NCI-H1436 (cell line): ENCODE data around the gene ABTB2.

Experiments used
- DNase-seq: peaks from one replicate; lab custom pipeline; 2025; lab: John Stamatoyannopoulos, UW

ABTB2 gene

DNA sequence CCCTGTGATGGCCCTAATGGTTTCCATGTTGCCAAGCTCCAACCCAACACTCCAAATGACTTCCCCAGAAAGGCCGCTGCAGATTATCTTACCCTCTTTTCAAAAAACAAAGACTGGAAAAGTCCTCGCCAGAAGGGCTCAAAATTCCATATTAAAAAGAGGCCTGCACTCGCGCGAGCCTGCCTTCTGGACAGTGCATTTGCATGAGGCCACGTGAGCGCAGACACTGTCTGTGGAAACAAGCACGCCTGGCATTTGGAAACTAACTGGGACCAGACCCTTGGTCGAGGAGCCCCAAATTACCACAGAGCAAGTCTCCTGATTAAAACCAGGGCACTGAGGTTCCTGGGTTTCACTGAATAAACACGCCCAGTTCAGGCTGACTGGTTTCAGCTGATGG is 42.9 kb downstream of the ABTB2 start:
- DNase-seq, result no peak

DNA sequence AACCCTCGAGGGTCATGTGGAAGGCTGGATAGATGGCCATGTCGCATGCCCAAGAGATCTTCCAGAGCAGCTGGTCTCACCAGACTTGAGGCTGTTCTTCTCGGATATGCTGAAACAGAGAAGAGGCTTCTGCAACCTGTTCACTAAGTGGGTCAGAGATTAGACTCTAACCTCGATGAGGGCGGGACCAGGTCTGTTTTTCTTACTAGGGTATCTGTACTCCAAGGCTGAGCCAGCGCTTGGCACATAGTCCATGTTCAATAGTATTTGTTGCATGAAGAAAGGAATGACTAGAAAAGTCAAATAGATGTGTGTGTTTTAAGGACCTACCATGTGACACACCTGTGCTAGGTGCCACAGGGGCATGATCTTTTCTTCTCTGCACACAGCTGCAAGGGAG is 43.6 kb downstream of the ABTB2 start:
- no peak for DNase-seq

DNA sequence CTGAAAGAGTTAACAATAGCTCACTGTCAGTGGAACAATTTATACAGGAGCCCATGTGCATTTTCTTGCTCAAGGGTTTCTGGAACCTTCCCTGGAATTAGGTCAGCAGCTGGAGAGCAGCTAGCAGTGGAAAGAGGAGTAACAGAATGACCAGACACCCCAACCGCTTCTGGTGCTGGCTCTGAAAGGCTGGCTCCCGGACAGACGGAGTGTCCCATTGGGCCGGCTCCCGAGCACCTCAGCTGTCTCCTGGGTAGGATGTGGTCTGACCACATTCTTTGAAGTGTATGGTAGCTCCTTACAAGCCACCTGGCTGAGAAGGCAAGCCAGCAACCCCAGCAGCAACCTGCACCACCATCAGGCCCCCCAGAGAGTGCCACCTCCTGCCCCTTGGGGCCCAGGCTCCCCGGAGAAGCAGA is 44.7 kb downstream of the ABTB2 start:
- DNase-seq, result no peak

DNA sequence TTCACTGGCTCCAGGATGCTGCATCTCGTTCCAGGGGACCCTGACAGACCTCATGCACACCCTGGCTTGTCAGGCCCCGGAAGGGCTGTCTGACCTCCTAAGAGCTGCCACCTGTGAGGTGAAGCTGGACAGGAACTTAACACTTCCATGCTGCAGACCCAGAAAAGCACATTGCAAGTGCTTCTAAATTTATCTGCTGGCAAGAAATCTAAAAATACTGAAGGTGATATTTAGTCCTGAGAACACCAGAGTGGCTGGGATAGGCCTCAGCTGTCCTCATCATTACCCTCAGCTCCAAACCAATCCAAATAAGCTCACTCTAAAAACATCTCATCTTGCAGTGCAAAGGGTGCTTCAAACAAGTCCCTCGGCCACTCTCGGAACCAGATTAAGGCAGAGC is 46.7 kb downstream of the ABTB2 start:
- no peak for DNase-seq

DNA sequence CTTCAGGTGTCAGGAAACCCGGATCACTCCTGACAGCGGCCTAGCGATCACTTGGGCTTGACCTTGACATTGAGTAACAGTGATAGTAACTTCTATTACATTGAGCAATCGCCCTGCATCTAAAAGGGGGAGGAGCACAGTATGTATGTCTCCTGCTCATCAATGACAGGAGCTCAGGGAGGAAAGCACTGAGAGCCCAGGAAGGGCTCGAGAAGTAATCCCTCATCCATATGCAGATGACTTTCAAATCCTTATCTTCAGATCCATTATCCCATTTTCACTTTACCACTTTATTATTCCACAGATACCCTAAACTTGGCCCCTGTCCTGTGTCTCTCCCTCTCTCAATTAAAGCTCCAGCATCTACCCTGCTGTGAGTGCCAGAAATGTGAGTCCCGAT is 47.8 kb downstream of the ABTB2 start:
- no peak for DNase-seq

DNA sequence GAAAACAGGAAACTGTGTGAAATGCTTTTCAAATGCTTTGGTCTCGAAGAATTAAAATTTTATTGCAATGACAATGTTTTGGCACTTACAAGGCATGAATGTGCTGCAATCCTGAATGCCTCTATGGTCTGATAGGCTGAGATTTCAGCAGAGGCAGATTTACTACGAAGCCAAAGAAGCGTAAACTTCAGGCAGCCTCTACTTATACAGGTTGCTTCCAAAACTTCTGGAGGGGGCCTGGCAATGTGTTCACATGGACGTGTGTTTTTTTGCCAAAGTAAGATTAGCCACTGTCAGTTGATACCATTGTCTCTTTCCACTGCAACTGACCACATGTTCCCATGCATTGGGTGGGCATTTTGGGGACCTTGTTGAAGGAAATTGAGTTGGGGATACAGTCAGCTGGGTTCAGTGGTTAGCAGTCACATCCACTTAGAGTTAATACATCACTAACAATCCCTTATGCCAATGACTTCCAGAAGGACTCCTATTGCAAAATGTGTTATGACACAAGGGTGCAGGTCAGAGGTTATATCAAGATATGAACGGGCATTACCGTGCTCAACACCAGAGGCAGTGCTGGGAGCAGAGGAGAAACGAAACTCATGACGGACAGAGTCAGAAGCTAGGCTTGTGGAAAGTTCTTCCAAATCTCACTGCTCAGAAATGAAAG is 48.8 kb downstream of the ABTB2 start:
- DNase-seq, result no peak

DNA sequence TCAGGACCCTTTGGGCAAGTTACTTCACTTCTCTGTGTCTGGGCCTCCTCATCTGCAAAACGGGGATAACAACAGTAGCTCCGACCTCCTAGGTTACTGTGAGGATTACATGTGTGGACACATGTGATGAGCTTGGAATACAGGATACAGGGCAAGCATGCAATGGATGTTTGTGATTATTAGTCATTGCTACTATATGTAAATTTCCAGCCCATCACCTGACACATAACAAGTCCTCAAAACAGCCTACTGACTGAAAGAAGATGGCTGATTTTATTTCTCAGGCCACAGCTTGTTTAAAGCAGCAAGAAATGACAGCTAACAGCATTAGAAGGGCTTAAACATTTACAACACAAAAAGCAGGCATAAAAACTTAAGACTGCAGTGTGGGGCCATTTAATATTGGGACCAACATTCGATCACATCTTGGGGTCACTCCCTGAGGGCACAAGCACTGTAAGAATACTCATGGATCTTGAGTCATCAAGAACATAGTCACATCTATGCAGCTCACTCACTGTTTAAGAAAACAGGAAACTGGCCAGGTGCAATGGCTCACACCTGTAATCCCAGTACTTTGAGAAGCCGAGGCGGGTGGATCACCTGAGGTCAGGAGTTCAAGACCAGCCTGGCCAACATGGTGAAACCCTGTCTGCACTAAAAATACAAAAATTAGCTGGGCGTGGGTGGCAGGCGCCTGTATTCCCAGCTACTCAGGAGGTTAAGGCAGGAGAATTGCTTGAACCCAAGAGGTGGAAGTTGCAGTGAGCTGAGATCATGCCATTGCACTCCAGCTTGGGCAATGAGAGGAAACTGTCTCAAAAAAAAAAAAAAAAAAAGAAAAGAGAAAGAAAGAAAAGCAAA is 49.5 kb downstream of the ABTB2 start:
- DNase-seq, result no peak

DNA sequence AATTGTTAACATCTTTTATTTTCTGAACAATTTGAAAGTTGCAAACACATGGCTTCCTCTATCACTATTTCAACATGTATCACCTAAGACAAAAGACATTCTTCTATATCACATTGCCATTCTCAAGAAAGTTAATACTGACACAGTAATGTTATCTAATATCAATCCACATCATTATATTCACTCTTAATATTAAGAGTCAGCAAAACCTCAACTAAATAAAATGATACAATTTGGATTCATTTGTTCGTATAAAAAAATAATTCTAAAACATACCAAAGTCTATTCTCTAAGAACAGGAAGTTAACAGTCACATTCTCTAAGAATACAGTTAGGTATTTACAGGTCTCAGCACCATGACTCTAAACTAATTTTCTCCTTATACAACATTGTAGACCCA is 52.0 kb downstream of the ABTB2 start:
- no peak for DNase-seq

DNA sequence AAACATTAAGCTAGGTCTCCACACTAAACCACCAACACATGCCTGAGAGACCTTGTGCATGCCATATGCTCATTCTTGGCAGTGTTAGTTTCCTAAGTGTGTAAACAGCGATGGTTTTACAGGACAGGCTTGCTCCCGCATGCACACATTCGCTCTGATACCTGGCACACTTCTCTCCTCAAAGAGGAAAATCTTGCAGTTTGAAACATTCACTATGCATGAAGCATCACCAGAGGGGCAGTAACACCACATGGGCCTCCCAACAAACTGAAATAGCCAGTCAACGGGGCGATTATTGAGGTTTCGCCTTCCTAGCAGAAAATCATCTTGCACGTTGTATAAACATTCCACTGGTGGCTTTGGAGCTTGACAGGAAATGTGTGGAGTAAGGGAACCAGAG is 52.6 kb downstream of the ABTB2 start:
- DNase-seq, result no peak

DNA sequence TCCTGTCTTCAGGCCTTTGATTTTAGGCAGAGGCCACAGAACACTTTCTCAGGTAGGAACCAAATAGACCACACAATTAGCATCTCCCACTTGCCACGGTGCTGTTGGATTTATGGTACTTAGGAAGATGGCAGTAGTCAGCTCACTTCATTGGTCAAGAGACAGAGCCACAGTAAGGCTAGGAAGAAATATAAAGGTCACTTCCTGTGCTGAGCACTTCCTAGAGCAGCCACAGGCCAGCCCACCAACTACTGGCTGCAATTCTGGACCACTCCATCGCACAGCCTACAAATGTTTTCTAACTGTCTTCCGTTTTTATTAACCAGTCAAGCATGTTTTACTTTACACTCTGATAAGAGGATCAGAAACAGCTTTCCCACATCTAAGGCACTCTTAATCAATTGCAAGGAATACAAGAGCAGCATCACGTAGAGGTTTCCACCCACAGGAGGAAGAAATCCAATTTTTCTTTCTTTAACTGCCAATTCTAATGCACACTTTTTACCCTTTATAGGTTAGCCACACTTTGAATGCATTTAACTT is 54.7 kb downstream of the ABTB2 start:
- no peak for DNase-seq

DNA sequence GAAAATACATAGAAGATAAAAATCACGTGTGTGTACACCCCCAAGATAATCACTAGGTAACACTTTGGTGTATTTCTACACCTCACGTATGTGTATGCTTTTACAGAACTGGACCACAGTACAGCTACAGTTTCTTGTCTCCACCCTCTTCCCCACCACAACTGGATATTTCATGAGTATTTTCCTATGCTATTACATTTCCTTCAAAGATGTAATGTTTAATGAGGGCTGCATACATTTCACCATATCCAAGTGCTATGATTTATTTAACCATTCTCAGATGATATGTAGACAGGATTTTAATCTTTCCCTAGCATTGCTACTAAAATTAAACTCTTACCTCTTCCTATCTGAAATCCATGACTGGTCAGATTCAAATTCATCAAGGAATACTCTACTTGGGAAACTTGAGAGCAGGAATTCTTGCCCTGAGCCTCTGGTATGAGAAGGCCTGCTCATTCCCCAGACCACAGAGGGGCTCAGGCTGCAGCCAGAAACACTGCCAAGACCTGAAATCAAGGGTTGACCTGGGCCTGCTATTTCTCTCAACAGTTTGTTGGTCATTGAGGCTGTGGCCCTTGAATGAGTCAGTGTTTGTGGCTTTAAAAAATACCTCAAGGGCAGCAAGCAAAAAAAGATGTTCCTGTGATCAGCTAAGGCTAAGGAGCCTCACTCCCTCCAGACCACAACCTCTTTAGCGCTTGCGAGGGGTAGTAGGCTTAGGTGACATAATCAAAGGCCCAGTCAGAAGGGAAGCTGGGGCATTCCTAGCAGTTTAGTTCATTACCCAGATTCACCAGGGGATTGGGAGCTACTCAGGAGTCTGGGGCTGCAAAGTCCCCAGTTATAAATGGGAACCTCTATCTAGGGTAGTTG is 55.5 kb downstream of the ABTB2 start:
- no peak for DNase-seq

DNA sequence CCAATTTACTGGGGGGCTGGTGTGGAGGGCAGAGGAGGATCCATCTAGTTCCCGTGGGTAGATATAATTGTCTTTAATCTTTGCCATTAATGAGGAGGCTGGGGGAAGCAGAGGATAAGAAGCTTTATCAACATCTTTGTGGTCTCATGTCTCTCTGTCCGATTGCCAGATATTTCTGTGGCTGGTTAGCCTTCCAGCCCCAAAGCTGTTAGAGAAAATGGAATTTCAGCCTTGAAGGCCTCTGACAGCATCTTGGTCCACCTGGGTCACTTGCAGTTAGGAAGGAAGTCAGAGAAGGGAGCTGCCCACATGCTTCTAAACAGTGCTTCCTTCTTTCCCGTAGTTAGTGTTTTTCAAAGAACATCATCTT is 56.9 kb downstream of the ABTB2 start:
- no peak for DNase-seq

DNA sequence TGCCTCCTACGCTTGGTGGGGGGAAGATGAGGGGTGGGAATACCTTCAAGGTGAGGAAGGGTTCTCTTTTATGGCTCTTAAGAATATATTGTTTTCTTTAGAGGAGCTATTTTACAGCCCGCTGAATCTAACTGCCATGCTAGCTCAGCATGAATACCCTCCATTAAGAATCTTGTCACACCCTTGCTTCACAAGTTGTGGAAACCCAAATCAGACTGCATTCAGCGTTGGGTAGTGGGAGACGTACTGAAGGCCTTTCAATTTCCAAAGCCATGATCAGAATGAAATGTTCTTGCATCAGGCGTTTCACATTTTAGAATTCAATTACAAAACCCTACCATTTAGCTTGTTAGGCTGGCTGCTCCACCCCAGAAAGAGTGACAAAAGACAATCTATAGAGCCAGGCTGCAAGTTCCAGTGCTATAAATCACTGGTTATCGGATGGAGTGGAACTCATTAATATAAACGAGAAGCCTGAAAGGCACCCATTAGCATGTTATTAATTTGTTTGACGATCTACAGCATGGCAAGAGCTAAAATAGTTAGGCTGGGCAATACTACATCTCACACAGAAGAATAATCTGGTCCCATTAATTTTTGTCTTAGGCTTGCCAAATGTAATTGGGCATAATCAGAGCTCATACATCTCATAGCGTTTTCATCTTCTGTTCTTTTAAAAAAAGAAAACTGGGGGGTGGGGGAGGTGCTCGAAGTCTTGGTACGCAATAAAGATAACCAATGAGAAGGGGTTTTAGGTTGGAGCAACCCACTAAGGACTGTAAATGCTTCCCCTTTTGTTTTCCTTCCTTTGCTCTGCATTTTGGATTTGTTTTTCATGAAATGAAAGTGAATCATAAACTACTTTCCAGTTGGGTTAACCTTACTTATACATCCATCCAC is 57.5 kb downstream of the ABTB2 start:
- DNase-seq, result no peak

DNA sequence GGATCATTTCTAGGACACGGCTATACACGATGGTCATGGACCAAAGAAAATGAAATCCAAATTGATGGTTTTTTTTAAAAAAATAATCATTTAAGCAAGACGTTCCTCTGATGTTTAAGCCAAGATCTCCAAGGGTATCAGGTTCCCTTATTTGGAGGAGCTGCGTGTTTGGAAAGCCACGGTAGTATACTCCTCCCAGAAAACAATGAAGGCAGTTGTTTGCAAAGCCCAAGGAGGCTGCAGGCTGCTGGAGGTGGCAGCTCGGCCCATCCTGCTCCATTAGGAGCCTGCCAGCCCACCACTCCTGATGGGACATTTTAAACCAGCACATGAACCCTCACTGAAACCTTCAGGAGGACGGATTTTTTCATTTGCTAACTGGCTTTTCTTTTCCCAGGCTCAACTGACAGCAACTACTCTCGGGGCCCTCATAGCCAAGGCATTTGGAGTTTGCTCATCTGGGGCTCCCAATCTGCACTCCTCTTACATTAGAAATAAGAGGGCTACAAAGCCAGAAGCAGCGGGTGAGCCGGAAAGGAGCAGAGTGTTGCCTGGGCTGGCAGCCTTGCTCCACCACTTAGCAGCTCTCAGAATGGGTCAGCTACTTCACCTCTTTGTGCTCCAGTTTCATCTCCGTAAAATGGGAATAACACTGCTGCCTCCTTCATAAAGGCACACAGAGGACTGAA is 58.4 kb downstream of the ABTB2 start:
- DNase-seq, result no peak

DNA sequence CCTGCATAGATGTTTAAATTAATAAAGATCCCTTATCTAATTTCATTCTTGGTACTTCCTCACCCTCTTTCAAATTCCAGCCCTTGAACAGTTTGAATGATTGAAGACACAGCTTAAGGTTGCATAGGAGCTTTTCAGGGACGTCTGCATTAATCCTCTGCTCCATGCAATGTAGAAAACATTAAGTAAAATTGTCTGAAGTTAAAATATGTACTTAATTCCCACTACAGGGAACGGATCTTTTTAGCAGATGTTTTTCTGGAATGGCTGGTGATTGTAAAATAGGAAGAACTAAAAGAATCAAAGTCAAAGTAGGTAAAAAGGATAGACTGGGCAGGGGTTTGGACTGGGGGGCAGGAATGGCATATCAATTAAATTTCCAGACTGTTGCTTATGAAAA is 58.9 kb downstream of the ABTB2 start:
- no peak for DNase-seq

DNA sequence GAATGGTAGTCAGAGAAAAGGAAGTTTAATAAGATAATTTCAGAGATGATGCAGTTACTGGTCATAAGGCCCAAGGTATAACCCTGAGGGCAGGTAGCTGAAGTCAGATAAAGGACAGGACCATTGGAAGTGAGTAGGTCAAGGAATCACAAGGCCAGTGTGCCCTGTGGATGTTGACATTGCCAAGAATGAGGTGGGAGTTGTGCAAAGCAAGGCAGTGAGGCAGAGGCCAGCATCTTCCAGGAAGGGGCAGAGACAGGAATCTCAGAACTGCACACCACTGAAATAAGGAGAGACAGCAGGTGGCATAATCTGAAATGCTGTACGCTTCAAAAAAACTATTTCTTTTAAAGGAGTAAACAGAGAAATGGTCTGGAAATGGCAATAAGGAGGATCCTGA is 61.4 kb downstream of the ABTB2 start:
- DNase-seq, result no peak

DNA sequence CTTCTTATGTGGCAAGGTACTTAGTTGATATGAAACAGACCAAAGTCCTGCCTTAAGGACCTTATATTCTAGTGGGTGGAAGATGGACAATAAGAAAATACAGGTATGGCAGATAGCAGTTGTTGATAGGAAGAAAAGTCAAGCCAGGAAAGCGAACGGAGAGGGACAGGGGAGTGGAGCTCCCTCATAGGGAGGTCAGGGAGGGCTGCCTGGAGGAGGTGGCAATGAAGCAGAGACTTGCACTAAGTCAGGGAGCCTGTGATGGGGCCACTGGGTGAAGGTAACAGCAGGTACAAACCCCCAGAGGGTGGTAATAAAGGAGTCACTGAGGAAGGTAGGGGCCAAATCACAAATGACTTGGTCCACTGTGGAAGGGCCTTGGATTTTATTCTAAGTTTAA is 65.3 kb downstream of the ABTB2 start:
- no peak for DNase-seq

DNA sequence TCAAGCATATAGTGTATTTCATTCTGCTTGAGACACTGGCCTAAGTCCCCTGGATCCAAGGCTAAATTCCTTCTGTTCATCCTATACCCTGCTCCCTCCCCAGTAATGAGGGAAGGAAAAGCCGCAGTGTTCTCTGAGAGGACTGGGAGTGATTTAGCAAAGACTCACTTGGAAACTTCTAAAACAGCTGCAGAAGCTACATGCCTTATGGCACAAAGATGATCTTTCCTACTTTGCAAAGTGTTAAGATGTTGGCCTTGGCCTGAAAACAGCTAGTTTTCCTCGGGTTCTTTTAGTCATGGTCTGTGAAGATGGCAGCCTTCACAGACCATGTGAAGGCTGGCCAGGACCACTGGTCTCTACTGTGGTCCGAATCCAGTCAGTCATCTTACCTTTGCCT is 65.7 kb downstream of the ABTB2 start:
- DNase-seq, result no peak

DNA sequence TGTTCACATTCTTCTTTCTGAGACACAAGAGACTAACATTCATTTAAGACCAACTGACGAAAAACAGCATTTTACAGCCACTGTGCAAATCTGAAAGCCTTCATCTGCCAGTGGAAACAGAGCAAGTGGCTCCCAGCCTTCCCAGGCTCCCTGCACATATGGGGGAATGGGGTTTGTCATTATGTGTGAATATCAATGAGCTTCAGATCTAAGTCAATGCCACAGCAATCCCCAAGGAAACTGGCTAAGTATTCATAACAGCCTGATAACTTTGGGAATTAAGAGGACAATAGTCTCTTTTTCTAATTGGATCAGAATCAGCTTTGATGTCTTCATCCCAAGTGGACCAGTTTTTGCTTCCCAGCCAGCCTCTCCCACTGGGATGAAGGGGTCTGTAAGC is 66.9 kb downstream of the ABTB2 start:
- no peak for DNase-seq

DNA sequence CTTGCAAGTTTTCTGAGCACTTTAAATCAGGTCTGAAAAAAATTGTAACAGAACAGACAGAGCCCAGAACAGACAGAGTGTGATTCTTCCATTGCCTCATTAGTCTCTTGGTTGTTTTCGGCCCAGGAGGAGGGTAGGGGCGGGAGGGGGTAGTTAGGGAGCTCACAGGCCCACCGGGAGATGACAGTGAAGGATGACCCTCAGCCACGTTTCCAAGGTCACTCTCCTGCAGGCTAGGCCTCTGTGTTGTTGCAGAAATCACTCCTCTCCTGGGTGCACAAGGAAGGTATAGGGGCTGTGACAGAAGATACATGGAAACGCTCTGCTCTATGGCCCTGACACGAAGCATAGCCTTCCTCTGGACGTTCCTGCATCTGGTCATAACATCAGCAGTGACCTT is 69.3 kb downstream of the ABTB2 start:
- DNase-seq, result no peak
